Activated T-helper 1 cell treated with anti-CD3 and anti-CD28 coated beads, Interleukin-2, amount 50 U/mL, for 16 hours (primary cell): Measurements from ENCODE around the gene PLAAT3.
"Not testable (repeated sequence)": the region's sequence is repeated elsewhere in the genome, so short reads cannot be mapped to it uniquely, and the experiment has no call there.

Source experiments
- DNase-seq, 2 donors: peaks; one replicate each; pipeline ENCODE4 v3.0.0-alpha.2; 2020; ENCODE audit warnings: low read depth in 1 of 2, low spot score in 1 of 2

Gene PLAAT3

DNA sequence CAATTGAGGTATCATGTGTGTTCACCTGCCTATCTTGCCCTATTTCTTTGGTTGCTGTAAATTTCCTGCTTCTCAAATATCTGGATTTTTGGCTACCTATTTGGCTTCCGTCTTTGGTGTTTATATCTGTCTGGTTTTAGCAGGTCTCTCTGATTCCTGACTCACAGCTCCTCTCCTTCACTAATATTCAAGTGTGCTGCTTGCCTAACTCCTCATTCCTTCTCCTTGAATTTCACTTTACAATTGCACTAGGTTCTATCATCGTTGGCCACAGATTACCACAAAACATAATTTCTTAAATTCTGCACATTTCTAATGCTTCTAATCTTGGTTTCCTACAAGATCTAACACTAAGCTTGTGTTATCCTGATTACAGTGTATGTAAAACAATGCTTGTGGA lies 71.7 kb downstream of the PLAAT3 start:
- DNase-seq, result not testable (repeated sequence)

DNA sequence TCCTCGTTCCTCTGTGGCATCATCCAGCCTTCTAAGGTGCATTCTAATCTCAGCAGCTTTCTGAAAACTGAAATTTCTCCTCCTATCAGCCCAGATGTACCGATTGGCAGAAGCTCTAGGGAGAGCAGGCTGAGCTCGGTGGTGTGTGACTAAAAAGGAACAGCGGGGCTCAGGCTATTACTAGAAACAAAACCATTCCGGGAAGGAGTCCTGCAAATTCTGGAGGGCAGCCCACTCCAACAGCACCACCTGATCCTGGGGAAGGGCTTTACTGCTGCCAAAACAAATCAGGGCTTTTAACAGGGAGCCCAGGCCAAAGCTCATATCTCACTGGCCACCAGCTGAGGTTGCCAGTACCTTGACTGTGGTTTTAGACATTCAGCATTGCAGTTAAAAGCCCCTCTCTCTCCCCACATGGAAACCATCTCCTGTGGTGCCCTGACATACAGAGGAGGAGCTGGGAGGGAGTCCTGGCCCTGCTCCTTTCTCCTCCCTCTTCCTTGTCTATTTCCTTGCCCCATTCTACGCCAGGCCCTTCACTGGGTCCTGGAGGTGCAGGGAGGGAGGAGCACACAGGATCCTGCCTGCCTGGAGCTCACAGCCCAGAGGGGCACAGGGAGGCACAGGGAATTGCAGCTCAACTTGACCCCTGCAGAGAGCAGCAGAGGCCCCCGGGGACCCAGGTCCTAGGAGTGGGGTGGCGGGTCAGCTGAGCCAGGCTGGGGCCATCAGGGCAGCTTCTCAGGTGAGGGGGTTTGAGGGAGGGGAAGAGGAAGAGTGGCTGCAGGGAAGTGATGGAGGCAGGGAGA lies 76.7 kb downstream of the PLAAT3 start:
- DNase-seq, result no peak

DNA sequence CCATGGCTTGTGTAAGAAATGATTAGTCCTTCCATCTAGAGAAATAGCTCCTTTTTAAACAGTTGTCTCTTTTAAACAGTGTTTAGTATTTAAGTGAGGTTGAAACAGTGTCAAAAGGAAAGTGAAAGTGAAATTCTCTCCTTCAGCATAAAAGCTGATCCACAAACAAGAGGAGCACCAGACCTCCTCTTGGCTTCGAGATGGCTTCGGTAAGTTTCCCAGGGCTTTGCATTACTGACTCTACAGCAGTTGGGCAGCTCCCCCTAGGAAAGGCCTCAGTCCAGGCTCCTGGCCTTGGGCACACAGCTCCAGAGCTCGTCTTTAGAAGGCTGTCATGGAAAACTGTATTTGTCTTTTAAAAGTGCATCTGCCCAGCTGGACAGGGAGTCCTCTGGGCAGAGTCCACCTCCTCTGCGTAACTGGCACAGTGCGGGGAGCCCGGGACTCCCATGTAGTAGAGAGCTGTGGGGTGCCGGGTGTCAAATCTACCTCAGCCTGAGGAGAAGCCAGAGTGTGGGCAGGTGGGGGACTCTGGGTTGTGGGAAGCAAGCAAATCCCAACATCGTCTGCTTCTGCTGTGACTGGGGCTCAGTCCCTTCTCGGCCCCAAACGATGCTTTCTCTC lies 77.5 kb downstream of the PLAAT3 start, which contains the start of gene PLAAT4:
Gene PLAAT4, plus strand, starts transcription at position 140 of the 624 bp plus-strand sequence. Its CDS starts 61 bp downstream, at position 201.
- no peak for DNase-seq

DNA sequence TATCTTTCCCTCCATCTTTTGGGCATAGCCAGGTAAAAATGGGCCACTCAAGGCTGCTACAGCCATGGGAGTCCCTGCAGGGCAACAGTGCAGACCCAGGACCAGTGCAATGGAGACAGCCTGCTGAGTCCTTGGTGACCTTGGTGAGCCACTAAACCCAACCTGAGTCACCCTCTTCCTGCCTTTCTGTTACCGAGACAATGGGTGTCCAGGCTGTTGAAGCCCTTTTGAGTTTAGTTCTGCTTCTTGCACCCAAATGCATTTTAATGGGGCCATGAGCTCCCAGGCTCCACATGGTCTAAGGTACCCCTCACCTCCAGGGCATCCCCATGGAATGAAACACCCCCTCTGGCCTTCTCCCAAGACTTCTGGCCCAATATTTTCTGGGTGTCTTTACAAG lies 78.5 kb downstream of the PLAAT3 start:
- no peak for DNase-seq

DNA sequence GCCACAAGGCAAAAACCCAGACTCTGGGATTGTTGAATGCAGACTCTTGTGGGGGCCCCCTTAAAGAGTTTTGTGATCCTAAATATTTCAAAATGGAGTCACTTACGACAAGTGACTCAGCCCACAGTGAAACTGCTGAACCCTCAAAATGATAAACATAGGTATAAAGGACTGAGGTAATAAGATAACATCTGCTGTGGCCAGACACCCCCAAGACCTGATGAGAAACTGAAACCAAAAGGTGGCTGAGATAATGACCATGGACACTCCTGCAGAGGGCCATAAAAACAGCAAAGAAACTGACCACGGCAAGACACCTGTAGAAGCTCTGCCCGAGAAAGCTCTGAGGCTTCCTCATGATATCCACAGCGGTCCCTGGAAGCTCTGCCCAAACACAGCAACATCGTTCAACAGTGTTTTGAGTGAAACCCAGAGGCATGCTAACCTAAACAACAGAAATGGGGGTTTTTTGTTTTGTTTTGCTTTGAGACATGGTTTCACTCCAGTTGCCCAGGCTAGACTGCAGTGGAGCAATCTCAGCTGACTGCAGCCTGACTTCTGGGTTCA lies 79.3 kb downstream of the PLAAT3 start:
- DNase-seq, result no peak

DNA sequence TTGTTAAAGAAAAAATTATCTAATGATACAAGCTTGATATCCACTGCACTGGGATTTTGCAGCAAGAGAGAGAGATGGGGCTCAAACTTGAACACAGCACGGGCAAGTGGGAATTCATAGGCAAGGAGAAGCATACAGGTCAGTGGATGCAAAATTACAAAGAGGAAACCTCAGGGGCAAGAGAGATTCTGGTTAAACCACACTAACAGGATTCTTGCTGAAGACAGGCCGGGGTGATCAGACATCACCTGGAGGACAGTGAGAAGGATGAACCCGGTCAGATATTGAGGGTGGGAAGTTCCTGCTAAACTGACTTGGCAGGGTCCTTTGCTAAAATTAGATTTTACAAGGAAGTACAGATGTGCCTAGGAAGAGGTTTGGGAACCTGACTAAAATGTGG lies 80.2 kb downstream of the PLAAT3 start:
- DNase-seq, result no peak

DNA sequence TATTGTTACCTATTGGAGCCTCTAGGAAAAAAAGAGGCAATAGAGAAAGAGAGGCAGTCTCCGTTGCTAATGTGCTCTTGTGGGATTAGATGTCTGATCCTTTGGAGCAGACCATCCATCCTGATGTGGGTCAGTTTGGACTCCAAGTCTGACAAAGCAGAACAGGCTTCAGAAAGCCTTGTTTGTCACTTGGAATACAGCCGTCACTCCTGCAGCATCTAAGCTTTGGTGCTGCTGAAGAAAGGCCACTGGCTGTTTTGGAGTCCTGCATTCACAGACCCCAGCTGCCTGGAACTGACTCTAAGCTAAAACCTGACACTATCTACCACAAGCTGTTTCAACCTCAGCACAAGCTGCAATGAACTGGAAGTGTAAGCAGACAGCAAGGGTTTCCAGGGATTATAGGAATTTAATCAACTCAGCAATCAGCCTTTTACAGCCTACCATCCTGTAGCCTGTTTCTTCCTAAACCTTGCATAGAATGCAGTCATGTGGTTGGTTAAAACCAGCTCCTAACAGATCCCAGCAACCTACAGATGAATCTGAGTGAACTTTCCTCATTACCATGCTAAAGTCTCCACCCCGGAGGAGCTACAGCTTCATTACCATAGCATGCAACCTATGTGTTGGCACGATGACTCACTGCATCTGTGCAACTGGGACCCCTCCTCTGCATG lies 81.3 kb downstream of the PLAAT3 start:
- DNase-seq, result no peak

DNA sequence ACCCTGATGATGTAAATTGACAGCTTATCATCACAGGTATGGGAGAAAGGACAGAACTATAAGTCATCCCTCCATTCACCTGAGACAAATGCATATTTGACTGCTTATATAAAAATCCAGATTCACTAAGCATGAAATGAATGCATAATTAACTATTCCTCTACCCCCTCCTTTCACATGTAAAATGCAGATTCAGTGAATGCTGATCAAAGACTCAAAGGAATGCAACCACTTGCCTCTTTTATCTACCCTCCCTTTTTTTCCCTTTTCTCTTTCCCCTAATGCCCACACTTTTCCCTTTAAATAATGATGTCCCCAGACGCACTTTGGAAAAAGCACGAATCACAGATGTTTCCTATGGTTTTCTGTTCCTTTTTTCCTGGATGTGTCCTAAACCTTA lies 82.1 kb downstream of the PLAAT3 start:
- no peak for DNase-seq

DNA sequence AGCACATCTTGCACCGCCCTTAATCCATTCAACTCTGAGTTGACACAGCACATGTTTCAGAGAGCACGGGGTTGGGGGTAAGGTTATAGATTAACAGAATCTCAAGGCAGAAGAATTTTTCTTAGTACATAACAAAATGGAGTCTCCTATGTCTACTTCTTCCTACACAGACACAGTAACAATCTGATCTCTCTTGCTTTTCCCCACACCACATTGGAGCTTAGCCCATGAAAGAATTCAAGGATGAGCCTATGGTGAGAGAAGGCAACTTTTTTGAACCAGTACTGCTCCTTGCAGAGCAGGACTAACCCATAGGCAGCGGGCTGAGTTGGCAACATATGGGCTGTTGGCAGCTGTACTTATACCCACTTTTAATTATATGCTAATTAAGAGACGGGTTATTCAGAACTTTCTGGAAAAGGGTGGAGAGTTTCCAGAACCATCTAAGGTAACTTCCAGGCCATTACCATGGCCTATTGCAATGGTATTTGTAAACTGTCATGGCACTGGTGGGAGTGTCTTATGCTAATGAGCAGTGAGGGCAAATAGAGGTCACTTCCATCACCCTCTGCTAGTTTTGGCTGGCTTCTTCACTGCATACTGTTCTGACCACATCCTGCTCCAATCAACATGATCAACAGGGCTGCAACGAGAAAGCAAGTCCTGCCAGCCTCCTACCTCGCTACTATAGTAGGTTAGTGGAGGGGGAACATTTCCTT lies 83.0 kb downstream of the PLAAT3 start:
- DNase-seq, result peak; percentile 18 to 29

DNA sequence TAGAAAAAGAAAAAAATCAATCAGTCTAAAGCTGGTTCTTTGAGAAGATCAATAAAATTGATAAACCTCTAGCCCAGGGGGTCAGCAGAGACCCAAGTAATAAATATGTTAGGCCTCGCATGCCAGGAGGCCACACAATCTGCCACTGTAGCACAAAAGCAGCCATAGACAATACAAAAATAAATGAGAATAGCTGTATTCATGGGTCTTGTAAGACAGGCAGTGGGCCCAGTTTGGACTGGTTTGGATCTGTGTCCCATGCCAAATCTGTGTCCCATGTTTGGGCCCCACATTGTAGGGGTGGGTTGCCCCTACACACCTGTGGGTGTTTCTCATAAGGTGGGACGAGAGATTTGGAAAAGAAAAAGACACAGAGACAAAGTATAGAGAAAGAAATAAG lies 84.2 kb downstream of the PLAAT3 start:
- no peak for DNase-seq

DNA sequence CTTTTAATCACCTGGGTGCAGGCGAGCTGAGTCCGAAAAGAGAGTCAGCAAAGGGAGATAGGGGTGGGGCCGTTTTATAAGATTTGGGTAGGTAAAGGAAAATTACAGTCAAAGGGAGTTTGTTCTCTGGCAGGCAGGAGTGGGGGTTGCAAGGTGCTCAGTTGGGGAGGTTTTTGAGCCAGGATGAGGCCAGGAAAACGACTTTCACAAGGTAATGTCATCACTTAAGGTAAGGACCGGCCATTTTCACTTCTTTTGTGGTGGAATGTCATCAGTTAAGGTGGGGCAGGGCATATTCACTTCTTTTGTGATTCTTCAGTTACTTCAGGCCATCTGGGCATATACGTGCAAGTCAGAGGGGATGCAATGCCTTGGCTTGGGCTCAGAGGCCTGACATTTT lies 84.9 kb downstream of the PLAAT3 start:
- not testable (repeated sequence) for DNase-seq

DNA sequence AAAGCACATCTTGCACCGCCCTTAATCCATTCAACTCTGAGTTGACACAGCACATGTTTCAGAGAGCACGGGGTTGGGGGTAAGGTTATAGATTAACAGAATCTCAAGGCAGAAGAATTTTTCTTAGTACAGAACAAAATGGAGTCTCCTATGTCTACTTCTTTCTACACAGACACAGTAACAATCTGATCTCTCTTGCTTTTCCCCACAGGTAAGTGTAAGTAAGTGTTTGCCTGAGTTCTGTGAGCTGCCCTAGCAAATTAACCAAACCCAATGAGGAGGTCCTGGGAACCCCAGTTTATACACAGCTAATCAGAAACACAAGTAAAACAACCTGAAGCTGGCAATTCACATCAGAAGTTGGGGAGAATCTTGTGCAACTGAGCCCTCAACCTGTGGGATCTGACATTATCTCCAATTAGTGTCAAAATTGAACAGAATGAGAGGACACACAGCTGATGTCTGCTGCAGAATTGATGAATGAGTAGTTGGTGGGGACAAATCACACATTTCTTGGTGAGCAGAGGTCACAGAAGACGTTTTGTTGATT lies 85.4 kb downstream of the PLAAT3 start:
- DNase-seq, result not testable (repeated sequence)

DNA sequence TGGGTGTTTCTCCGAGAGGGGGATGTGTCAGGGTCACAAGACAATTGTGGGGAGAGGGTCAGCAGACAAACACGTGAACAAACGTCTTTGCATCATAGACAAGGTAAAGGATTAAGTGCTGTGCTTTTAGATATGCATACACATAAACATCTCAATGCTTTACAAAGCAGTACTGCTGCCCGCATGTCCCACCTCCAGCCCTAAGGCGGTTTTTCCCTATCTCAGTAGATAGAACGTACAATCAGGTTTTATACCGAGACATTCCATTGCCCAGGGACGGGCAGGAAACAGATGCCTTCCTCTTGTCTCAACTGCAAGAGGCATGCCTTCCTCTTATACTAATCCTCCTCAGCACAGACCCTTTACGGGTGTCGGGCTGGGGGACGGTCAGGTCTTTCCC lies 86.1 kb downstream of the PLAAT3 start:
- not testable (repeated sequence) for DNase-seq

DNA sequence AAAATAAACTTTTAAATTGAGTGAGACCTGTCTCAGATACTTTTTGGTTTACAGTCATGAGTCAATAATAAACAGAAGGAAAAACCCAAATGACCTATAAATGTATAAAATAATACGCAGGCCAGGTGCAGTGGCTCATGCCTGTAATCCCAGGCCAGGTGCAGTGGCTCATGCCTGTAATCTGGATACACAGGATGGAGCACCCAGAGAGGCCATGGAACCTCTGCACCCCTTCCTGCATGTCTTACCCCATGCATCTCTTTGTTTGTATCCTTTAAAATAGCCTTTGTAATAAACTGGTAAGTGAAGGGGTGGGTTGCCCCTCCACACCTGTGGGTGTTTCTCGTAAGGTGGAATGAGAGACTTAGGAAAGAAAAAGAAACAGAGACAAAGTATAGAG lies 86.6 kb downstream of the PLAAT3 start:
- no peak for DNase-seq
